SU-DHL-6 (cell line): Measurements from ENCODE around the gene AHDC1.

Experiments used
- EZH2phosphoT487 ChIP-seq: fragments of 200-600 bp; sonication (generic), shearing (Covaris generic); conservative IDR thresholded peaks from 2 replicates; pipeline ENCODE4 v1.6.1; 2018; ENCODE audit warnings: mild to moderate bottlenecking, antibody characterized with exemption, low read length, moderate library complexity, mixed read lengths
- TF ChIP-seq, protein P1 (sequence below): fragments of 200-600 bp; sonication (generic); IDR thresholded peaks from one replicate; pipeline ENCODE4 v1.5.1; 2017; ENCODE audit warnings: antibody characterized with exemption, mild to moderate bottlenecking, low read length, moderate library complexity; ENCODE audit not compliant: insufficient read depth, poor library complexity, severe bottlenecking

DNA sequence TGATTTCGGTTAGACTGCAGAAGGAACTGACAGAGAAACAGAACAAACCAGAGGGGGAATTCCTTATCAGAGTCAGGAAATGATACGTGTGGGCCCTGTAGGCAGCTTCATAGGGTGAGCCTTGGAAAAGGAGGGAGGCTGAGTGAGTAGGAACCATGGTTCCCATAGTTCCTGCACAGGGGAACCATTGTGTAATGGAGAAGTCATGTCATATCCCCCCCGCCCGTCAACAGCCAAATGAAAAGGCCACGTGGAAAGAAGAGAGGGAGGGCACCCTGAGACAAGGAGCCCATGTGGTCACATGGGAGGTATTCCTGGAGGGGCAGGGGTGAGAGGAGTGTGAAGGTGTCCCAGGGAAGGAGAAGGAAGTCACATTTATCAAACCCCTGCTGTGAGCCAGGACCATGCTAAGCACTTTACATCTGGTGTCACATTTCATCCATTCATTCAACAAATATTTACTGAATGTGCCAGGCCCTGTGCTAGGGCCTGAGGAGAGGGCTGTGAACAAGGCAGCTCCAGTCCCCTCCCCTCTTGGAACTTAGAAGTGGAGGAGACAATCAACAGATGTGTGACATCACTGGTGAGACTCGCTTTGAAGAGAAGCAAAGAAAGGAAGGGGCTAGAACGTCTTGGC lies 46.7 kb upstream of the AHDC1 start:
- TF ChIP-seq, protein P1, sequence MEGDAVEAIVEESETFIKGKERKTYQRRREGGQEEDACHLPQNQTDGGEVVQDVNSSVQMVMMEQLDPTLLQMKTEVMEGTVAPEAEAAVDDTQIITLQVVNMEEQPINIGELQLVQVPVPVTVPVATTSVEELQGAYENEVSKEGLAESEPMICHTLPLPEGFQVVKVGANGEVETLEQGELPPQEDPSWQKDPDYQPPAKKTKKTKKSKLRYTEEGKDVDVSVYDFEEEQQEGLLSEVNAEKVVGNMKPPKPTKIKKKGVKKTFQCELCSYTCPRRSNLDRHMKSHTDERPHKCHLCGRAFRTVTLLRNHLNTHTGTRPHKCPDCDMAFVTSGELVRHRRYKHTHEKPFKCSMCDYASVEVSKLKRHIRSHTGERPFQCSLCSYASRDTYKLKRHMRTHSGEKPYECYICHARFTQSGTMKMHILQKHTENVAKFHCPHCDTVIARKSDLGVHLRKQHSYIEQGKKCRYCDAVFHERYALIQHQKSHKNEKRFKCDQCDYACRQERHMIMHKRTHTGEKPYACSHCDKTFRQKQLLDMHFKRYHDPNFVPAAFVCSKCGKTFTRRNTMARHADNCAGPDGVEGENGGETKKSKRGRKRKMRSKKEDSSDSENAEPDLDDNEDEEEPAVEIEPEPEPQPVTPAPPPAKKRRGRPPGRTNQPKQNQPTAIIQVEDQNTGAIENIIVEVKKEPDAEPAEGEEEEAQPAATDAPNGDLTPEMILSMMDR, result no peak
- no peak for TF ChIP-seq EZH2phosphoT487
